SHP77 treated with DMSO at 0.1 percent for 48 hours (cell line): ENCODE measurements around the gene TBK1.

ENCODE experiments used
- DNase-seq: peaks from one replicate; lab custom pipeline; 2025; lab: John Stamatoyannopoulos, UW

TBK1 gene

GRCh38 chr12:64451687-64452558 is at the start of gene TBK1:
TSS of gene TBK1 (plus strand) at chr12:64452120. CDS start at chr12:64455871, 3,751 bp downstream.
- DNase-seq, result peak; percentile 51

DNA sequence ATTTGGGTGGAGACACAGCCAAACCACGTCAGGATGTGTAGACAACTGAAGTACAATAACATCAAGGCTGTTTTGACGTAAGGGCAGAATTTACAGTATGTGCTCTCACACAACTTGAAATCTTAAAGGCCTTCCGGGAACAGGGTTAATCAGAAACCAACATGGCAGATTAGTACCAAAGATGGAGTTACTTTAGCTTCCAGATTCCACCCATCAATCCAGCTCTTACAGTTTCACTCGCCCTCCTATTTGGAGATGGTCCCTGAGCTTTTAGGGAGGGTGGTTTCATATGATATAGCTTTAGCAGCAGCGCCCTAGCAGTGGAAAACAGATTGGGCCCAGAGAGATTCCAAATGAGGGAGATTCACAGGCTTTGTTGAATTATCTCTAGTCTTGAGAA is 49.7 kb upstream of the TBK1 start:
- no peak for DNase-seq

DNA sequence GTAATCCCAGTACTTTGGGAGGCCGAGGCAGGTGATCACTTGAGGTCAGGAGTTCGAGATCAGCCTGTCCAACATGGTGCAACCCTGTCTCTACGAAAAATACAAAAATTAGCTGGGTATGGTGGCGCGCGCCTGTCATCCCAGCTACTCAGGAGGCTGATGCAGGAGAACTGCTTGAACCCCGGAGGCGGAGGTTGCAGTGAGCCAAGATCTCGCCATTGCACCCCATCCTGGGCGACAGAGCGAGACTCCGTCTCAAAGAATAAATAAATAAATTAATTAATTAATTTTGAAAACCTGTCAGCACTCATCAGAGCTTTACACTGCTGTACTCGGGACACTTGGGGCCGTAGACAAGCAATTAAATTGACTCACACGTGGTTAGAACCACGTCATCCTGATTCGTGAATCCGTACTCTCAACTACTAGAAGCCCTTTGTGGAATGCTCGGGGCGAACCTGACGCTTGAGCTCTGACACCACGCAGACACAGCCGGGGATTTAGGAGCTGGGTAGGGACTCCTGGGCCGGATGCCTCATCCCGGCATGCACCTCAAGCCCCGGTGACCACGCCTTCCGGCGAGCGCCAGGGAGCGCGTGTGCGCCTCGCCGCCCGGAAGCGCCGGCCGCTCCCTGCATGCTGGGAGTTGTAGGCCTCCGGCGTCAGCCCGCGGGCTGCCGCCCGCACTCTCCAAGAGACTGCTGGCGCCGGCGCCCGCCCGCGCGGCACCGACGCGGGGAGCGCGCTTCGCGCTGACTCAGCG is 48.0 kb upstream of the TBK1 start, which contains the start of gene XPOT:
TSS of gene XPOT (plus strand) at position 686 of the 763 bp plus-strand sequence. CDS start 5,644 bp downstream, outside the sequence.
- DNase-seq, result peak; percentile 78

GRCh38 chr12:64404470-64405256 is 47.3 kb upstream of the TBK1 start:
- DNase-seq, result no peak

GRCh38 chr12:64407342-64408223 is 44.3 kb upstream of the TBK1 start:
- no peak for DNase-seq

- DNase-seq, result no peak
These were observed 40.5 kb upstream of the TBK1 start for GRCh38 chr12:64411427-64411826.

DNA sequence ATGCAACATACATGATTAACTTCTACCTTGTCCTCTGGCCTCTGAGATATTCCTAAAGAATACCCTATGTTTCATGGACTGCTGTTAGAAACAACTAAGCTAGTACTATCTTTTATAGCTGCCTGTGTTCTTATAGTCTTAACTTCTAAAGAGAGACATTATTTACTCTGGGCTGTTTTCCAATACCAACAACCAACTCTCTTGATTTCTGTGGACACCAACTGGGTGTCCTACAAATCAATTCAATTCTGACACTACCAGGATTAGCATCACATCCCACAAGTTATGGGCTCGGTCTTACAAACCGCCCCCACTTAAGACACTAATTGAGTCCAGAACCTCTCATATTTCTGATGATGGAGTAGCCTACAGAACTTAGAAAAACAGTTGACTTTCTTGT is 39.5 kb upstream of the TBK1 start:
- DNase-seq, result no peak

DNA sequence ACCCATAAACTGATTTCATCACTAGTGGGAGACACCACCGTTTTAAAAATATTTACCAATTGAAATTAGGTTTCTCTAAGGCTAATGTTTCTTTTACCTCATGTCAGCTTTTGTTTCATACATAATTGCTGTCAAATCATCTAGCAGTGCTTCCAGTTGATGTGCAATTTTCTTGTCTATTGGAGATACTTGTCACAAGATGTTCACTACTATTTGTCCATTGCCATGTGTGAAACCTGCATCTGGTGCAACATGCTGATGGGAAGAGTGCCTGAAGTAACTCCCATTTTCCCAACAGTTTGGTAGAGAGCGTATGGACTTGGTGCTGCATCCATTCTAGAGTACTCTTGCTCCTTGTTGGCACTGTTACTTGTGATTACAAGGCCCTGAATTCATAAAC is 38.0 kb upstream of the TBK1 start:
- DNase-seq, result no peak

- DNase-seq, result no peak
These were observed 33.7 kb upstream of the TBK1 start for GRCh38 chr12:64418209-64418608.

DNA sequence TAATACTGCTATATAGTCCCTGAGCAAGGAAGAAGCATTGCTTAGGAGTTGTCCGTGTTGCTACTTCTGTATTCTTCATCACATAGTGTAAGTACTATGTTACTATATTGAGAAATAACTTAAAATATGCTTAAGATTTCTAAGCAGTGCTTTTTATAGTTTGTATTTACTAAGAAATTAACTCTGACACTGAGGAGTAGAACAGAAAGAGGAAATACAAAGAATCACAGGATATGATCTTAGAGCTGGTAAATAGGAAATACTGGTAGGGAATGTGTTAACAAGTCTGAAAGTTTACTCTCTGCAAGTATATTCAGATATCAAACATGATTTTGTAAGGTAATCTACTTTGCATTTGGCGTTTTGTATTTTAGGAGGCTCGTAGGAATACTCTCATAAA is 32.2 kb upstream of the TBK1 start:
- DNase-seq, result no peak

DNA sequence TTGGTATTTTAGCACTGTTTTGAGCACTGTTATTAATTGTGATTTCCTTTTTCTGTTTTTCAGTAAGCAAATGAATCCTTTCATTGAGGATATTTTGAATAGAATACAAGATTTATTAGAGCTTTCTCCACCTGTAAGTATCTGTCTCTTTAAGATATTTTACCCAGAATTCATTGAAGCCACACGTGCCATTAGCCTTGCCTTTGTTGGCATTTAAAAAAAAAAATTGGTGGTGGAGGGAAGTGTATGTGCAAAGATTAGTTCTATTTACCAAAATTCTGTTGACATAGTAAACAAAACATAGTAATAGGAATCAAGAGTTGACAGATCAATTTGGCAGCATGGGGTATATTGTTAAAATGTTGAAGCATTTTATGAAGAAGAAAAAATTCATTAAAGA is 23.9 kb upstream of the TBK1 start:
- DNase-seq, result no peak

GRCh38 chr12:64428956-64429355 is 23.0 kb upstream of the TBK1 start:
- DNase-seq, result no peak

DNA sequence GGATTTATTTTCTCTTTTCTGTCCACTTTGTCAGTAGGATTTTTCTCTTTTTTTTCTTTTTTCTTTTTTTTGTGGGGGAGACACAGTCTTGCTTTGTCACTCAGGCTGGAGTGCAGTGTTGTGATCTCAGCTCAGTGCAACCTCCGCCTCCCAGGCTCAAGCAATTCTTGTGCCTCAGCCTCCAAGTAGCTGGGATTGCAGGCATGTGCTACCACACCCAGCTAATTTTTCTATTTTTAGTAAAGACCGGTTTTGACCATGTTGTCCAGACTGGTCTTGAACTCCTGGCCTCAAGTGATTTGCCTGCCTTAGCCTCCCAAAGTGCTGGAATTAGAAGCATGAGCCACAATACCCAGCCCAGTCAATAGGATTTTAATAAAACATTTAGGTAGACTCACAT is 21.0 kb upstream of the TBK1 start:
- no peak for DNase-seq

DNA sequence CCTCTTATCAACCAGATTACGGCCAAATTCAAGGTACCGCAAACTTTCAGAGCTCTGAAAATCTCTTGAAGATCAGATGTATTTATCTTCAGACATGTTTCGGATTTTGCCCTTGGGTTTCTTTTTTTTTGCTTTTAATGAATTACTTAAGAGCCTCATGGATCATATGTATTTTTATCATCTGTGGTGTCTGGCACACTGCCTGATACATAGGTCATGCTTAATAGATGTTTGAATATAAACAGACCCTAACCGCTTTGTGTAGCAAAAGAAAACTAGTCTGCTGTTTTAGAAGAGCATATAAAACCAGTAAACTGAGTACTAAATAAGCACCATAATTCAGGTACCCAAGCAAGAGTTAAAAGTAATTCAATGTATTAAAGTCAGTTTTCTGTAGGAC is 20.1 kb upstream of the TBK1 start:
- DNase-seq, result no peak

- DNase-seq, result no peak
These were observed 18.0 kb upstream of the TBK1 start for GRCh38 chr12:64433915-64434314.

GRCh38 chr12:64440100-64440499 is 11.8 kb upstream of the TBK1 start:
- no peak for DNase-seq

GRCh38 chr12:64445490-64445889 is 6.4 kb upstream of the TBK1 start:
- DNase-seq, result no peak

- DNase-seq, result no peak
These were observed 5.6 kb upstream of the TBK1 start for GRCh38 chr12:64446295-64446694.

GRCh38 chr12:64450057-64450640 is 1.8 kb upstream of the TBK1 start:
- no peak for DNase-seq

GRCh38 chr12:64450711-64451486 is 1.0 kb upstream of the TBK1 start:
- DNase-seq, result no peak
